Prostate gland (tissue), 2 donors: ENCODE results near the gene FSCN2.

Source experiments
- CTCF ChIP-seq, 4 experiments: fragments of 200-600 bp in 2 of 4; fragments of 450-650 bp in 2 of 4; sonication (generic) in 2 of 4; IDR thresholded peaks; 1 replicate in 3 of 4; 2 replicates in 1 of 4; pipeline ENCODE4 v1.5.1; 2016 to 2019; ENCODE audit warnings: antibody characterized with exemption in 4 of 4, mild to moderate bottlenecking in 2 of 4, moderate library complexity in 2 of 4
- POLR2A ChIP-seq: fragments of 450-650 bp; IDR thresholded peaks from one replicate; pipeline ENCODE4 v1.6.1; 2016; ENCODE audit warnings: antibody characterized with exemption, mild to moderate bottlenecking
- POLR2AphosphoS5 ChIP-seq: sonication (generic); formaldehyde crosslinking; IDR thresholded peaks from one replicate; pipeline ENCODE4 v1.6.1; 2017; ENCODE audit warnings: antibody characterized with exemption

GRCh38 chr17:81564778-81565177 is 36.6 kb downstream of the FSCN2 start:
- no peak for TF ChIP-seq CTCF (IDR thresholded peaks at IDR 0.05)
- TF ChIP-seq POLR2A = no peak
- no peak for TF ChIP-seq POLR2AphosphoS5
